CD14-positive monocyte (primary cell): ENCODE results near the gene TTC33. TPM values are rescaled to one million over a fixed set of nuclear protein-coding genes. Genes with fewer than 3 reads are reported as not detected.

Experiments
- DNase-seq, 3 donors: peaks; one replicate each; pipeline ENCODE4 v3.0.0-alpha.2; 2011 to 2022
- H2AFZ ChIP-seq: 2 replicates; pipeline ENCODE4 v1.6.0; 2012; ENCODE audit warnings: mild to moderate bottlenecking, low read depth, low read length, inconsistent platforms; ENCODE audit not compliant: insufficient read depth, poor library complexity, severe bottlenecking
- H3K27ac ChIP-seq, 2 donors: 1 replicate in 1 of 2; 2 replicates in 1 of 2; pipeline ENCODE4 v1.5.1; 2012 to 2013; ENCODE audit warnings: low read length in 2 of 2, control low read depth in 1 of 2, inconsistent platforms in 1 of 2, low read depth in 1 of 2, mild to moderate bottlenecking in 1 of 2
- H3K27me3 ChIP-seq, 2 donors: one replicate each; pipeline versions ENCODE4 v1.6.0 to v1.6.1; 2011 to 2013; ENCODE audit warnings: low read length in 2 of 2; ENCODE audit not compliant: control insufficient read depth in 2 of 2, insufficient read depth in 2 of 2
- H3K36me3 ChIP-seq, 2 donors: replicated peaks in 1 of 2; 1 replicate in 1 of 2; 2 replicates in 1 of 2; pipeline versions ENCODE4 v1.5.1 to v1.6.1; 2012 to 2013; ENCODE audit warnings: low read length in 2 of 2, control low read depth in 1 of 2, inconsistent platforms in 1 of 2, mild to moderate bottlenecking in 1 of 2; ENCODE audit not compliant: insufficient read depth in 2 of 2, control insufficient read depth in 1 of 2
- H3K4me1 ChIP-seq, 2 donors: 1 replicate in 1 of 2; 2 replicates in 1 of 2; pipeline versions ENCODE4 v1.5.1 to v1.6.1; 2012 to 2013; ENCODE audit warnings: low read length in 2 of 2, control low read depth in 1 of 2, inconsistent platforms in 1 of 2, mild to moderate bottlenecking in 1 of 2, moderate library complexity in 1 of 2; ENCODE audit not compliant: insufficient read depth in 2 of 2, control insufficient read depth in 1 of 2
- H3K4me2 ChIP-seq: replicated peaks from 2 replicates; pipeline ENCODE3; 2012; ENCODE audit warnings: low read length, moderate library complexity, mild to moderate bottlenecking; ENCODE audit not compliant: poor library complexity, severe bottlenecking; ENCODE audit errors: extremely low read depth
- H3K4me3 ChIP-seq, 3 experiments: fragments of 200-600 bp in 1 of 3; sonication (generic) in 1 of 3; replicated peaks in 1 of 3; 1 replicate in 2 of 3; 2 replicates in 1 of 3; pipeline ENCODE4 v1.5.1; 2011 to 2013; ENCODE audit warnings: low read length in 3 of 3, mild to moderate bottlenecking in 3 of 3, control low read depth in 2 of 3, low read depth in 2 of 3, inconsistent platforms in 1 of 3, moderate library complexity in 1 of 3
- H3K79me2 ChIP-seq: 2 replicates; pipeline ENCODE4 v1.6.0; 2012; ENCODE audit warnings: mild to moderate bottlenecking, control low read depth, inconsistent platforms, low read length, moderate library complexity; ENCODE audit not compliant: insufficient read depth
- H3K9ac ChIP-seq: 2 replicates; pipeline ENCODE4 v1.6.0; 2017; ENCODE audit warnings: low read length, mild to moderate bottlenecking; ENCODE audit not compliant: insufficient read depth, poor library complexity, severe bottlenecking
- H3K9me3 ChIP-seq, 2 donors: replicated peaks in 1 of 2; 1 replicate in 1 of 2; 2 replicates in 1 of 2; pipeline versions ENCODE4 v1.5.1 to v1.6.1; 2012 to 2013; ENCODE audit warnings: low read length in 2 of 2, control low read depth in 1 of 2; ENCODE audit not compliant: control insufficient read depth in 1 of 2, insufficient read depth in 1 of 2
- H4K20me1 ChIP-seq: 2 replicates; pipeline ENCODE4 v1.6.0; 2012; ENCODE audit warnings: mild to moderate bottlenecking, low read length, control low read depth, moderate library complexity; ENCODE audit not compliant: insufficient read depth
- H3K27ac Mint-ChIP-seq, 7 donors: one replicate each; pipeline ENCODE4 v1.8.0; 2020; ENCODE audit warnings: mild to moderate bottlenecking in 7 of 7, mixed read lengths in 7 of 7, moderate library complexity in 6 of 7, inconsistent platforms in 2 of 7
- H3K27me3 Mint-ChIP-seq, 3 donors: one replicate each; pipeline ENCODE4 v1.8.0; 2021 to 2022; ENCODE audit warnings: low read depth in 3 of 3, mild to moderate bottlenecking in 3 of 3, mixed read lengths in 3 of 3, moderate library complexity in 3 of 3, inconsistent platforms in 1 of 3
- H3K36me3 Mint-ChIP-seq, 2 donors: one replicate each; pipeline ENCODE4 v1.8.0; 2020; ENCODE audit warnings: mixed read lengths in 2 of 2, inconsistent platforms in 1 of 2, mild to moderate bottlenecking in 1 of 2
- H3K4me1 Mint-ChIP-seq: one replicate; pipeline ENCODE4 v1.8.0; 2020; ENCODE audit warnings: mild to moderate bottlenecking, mixed read lengths
- H3K4me3 Mint-ChIP-seq, 2 donors: one replicate each; pipeline ENCODE4 v1.8.0; 2020; ENCODE audit warnings: mild to moderate bottlenecking in 2 of 2, mixed read lengths in 2 of 2, moderate library complexity in 1 of 2
- H3K9me3 Mint-ChIP-seq, 7 donors: one replicate each; pipeline ENCODE4 v1.8.0; 2020 to 2022; ENCODE audit warnings: mixed read lengths in 7 of 7, mild to moderate bottlenecking in 6 of 7, moderate library complexity in 6 of 7, inconsistent platforms in 2 of 7
- CTCF ChIP-seq: fragments of 200-600 bp; IDR thresholded peaks from one replicate; pipeline ENCODE4 v1.8.0; 2022; ENCODE audit warnings: antibody characterized with exemption, mild to moderate bottlenecking
- WGBS: methylation state at CpG from one replicate; pipeline ENCODE4 v1.1.5; 2013; ENCODE audit warnings: missing lambda C conversion rate; ENCODE audit not compliant: insufficient coverage; 5-methylcytosine and 5-hydroxymethylcytosine counted together
- intact Hi-C, 2 donors: fragments of 100-400 bp; cut with micrococcal nuclease; formaldehyde crosslinking; loops; one replicate each; pipeline versions ENCODE4 v1.15.0 to v1.15.1; 2023
- polyA plus RNA-seq, 3 donors: library from polyadenylated mRNA; depleted of rRNA in 1 of 3; unstranded in 2 of 3; stranded (reverse) in 1 of 3; fragments of 300-500 nt in 2 of 3; fragments of >200 nt in 1 of 3; fragmentation: Illumina TruSeq in 2 of 3; gene quantifications; 1 replicate in 2 of 3; 2 replicates in 1 of 3; pipeline ENCODE4 v1.2.3, GENCODE V29; 2012 to 2021

Gene TTC33
- polyA plus RNA-seq, 3 donors = 1.5 to 11.7 (median 9.4) TPM

GRCh38 chr5:40554054-40554453 is 201.7 kb downstream of the TTC33 start:
- no peak for TF ChIP-seq CTCF
- H3K27me3 Mint-ChIP-seq = no peaks in the 10 kb centered on the region
- no peaks in the 10 kb centered on the region for H3K36me3 Mint-ChIP-seq

GRCh38 chr5:40552981-40553380 is 202.8 kb downstream of the TTC33 start:
- DNase-seq = no peak
- Mint-ChIP-seq H3K27ac (no peak overlapping the region), H3K9me3 (peaks cover 0 to 3% (median 0%) of the 10 kb centered on the region in 7 donors), H3K4me3 (no peak overlapping the region), H3K36me3 (no peaks in the 10 kb centered on the region), H3K27me3 (no peaks in the 10 kb centered on the region), H3K4me1 (peaks cover 3% of the 10 kb centered on the region)
- Histone ChIP-seq H3K4me2 (no peak overlapping the region), H3K36me3 (no peaks in the 10 kb centered on the region), H3K4me3 (no peak overlapping the region), H3K9me3 (no peaks in the 10 kb centered on the region), H4K20me1 (no peaks in the 10 kb centered on the region), H3K4me1 (no peaks in the 10 kb centered on the region), H3K79me2 (no peaks in the 10 kb centered on the region), H3K9ac (no peak overlapping the region), H2AFZ (no peak overlapping the region), H3K27ac (no peak overlapping the region), H3K27me3 (no peaks in the 10 kb centered on the region)
- intact Hi-C loops = no loop called here
- no peak for TF ChIP-seq CTCF
- WGBS = no CpG with 5 or more reads among the region's 3 CpGs

More at GRCh38 chr5:40554054-40554453, 201.7 kb downstream of the TTC33 start:
- Mint-ChIP-seq H3K4me1 (peaks cover 3% of the 10 kb centered on the region), H3K9me3 (peaks cover 0 to under 1% (median 0%) of the 10 kb centered on the region in 7 donors), H3K27ac (no peak overlapping the region), H3K4me3 (no peak overlapping the region)
- H3K4me1 ChIP-seq = no peaks in the 10 kb centered on the region
- H3K4me3 ChIP-seq = no peak overlapping the region
- WGBS = no CpG with 5 or more reads among the region's 1 CpG
- no peak overlapping the region for H3K9ac ChIP-seq
- H3K79me2 ChIP-seq = no peaks in the 10 kb centered on the region
- no peak overlapping the region for H3K4me2 ChIP-seq
- no peaks in the 10 kb centered on the region for H3K9me3 ChIP-seq
- H2AFZ ChIP-seq = no peak overlapping the region
- H3K27me3 ChIP-seq = no peaks in the 10 kb centered on the region
- no peak for DNase-seq
- intact Hi-C loops = no loop called here
- no peaks in the 10 kb centered on the region for H3K36me3 ChIP-seq
- no peak overlapping the region for H3K27ac ChIP-seq
- no peaks in the 10 kb centered on the region for H4K20me1 ChIP-seq
